ENCODE data around the gene NSD1. TPM values are rescaled to one million over a fixed set of nuclear protein-coding genes. Genes with fewer than 3 reads are reported as not detected.
A peak's percentile ranks its signal among the peaks of the same experiment; 100 is the strongest.
"Not testable (repeated sequence)": the region's sequence is repeated elsewhere in the genome, so short reads cannot be mapped to it uniquely, and the experiment has no call there.

NSD1 gene
- total RNA-seq, 1 experiment from 2014 or later: 36.8 TPM

GRCh38 chr5:177130211-177131018 lies 3.2 kb upstream of the NSD1 start:
- DNase-seq (ENCODE audit: low read depth): peak; percentile 18

- DNase-seq (ENCODE audit: low read depth): no peak
These were observed 2.6 kb upstream of the NSD1 start for GRCh38 chr5:177131019-177131320.

GRCh38 chr5:177131352-177132135 lies 2.0 kb upstream of the NSD1 start:
- peak; percentile 23 for DNase-seq (ENCODE audit: low read depth)

DNA sequence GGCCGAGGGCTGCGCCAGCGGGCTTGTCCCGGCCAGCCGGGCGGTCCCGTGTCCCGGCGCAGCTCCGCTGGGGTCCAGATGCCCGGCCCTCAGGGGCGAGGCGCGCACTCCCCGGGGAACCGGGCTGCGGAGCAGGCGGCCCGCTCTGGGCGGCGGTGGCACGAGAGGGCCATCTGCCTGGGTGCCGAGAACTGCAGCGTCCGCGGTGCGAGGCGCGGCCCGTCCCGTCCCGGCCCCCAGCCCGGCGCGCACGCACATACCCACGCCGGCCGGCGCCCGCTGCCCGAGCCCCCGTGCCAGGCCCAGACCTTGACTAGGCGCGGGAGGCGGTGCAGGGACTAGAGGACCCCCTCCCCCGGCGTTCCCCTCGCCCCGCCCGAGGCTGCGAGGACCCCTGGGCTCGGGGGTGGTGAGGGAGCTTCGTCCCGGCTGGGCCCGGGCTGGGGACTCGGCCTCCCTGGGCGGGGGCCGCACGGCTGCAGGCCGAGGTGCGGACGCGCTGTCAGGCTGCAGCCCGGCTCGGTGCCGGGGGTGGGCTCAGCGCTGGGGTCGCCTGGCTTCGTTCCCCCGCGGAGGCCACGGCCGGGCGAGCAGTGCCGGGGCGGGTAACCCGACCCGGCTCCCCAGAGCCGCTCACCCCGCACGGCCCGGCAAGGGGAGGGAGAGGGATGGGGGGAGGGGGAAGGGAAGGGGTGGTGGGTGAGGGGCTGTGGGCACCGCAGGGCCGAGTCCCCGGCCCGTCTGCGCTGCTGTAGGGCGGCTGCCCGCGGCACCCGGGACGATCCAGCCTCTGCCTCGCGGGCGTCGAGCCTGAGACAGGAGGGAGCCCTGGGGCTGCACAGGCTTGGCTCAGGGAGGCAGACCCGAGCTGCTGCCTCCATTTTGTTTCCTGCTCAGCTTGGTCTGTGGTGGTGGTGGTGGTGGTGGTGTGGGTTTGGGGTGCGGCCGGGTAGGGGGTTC lies 1.2 kb upstream of the NSD1 start:
- DNase-seq (ENCODE audit: low read depth): no peak

GRCh38 chr5:177133853-177134696 lies 502 bp downstream of the NSD1 start:
- peak; percentile 38 for DNase-seq (ENCODE audit: low read depth)

GRCh38 chr5:177134697-177135225 lies 1.2 kb downstream of the NSD1 start:
- no peak for DNase-seq (ENCODE audit: low read depth)

GRCh38 chr5:177140312-177140711 lies 6.7 kb downstream of the NSD1 start:
- no peak for DNase-seq (ENCODE audit: low read depth)

DNA sequence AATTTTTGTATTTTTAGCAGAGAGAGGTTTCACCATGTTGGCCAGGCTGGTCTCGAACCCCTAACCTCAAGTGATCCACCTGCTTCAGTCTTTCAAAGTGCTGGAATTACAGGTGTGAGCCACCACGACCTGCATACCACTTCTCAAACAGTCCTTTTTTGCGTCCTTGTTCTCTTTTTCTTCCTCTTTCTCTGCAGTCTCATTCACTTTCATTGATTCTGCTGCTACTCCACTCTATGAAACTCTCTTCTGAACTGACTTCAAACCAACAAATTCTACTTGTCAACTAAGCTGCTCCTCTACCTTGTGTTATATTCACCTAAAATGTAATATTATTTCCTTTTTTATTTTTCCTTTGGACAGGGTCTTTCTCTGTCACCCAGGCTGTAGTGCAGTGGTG lies 7.9 kb downstream of the NSD1 start:
- no peak for DNase-seq (ENCODE audit: low read depth)

DNA sequence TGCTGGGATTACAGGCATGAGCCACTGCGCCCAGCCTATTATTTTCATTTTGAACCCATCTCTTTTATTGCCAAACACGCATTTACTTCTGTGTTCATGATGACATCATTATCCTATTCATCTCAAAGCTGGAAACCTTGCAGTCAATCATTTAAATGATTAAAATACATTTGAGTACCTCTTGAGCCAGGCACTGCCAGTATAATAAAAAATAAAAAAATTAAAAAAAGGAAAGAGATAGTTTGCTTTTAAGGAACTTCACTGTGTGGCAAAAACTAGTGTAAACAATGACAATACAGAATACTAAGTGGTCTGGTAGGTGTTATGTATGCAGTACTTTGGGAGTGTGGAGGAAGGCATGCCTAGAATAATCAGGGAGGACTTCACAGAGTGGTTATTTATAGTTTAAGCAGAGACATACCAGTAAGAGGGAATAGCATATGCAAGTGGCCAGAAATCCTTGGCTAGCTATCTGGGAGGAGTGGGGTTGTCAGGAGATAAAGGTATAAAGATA lies 8.6 kb downstream of the NSD1 start:
- DNase-seq (ENCODE audit: low read depth): no peak

DNA sequence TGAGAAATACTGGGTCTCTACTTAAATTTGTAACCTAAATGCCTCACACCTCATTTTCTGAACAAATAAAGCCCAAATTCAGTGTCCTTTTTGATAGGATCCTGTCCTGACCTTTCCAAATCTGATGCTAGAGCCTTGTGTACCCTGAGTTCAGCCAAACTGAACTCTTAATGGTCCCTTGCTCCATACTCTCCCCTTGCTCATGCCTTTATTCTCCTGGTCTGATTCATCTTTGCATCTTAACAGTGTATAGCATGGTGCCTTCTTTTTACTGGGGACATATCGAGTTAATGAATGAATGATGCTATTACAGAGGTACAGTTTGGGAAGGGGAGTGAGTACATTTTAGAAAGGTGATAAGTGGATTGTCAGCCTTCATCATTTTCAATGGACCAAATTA lies 9.2 kb downstream of the NSD1 start:
- DNase-seq (ENCODE audit: low read depth): no peak

- DNase-seq (ENCODE audit: low read depth): peak; percentile 12
These were observed 13.5 kb downstream of the NSD1 start for GRCh38 chr5:177146891-177147638.

DNA sequence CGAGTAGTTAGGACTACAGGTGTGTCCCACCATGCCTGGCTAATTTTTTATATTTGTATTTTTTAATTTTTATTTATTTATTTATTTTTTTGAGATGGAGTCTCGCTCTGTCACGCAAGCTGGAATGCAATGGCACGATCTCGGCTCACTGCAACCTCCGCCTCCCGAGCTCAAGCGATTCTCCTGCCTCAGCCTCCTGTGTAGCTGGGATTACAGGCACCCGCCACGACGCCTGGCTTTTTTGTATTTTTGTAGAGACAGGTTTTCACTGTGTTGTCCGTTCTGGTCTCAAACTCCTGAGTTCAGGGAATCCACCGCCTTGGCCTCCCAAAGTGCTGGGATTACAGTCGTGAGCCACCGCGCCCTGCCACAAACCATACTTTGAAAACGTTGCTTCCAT lies 16.5 kb downstream of the NSD1 start:
- not testable (repeated sequence) for DNase-seq (ENCODE audit: low read depth)

DNA sequence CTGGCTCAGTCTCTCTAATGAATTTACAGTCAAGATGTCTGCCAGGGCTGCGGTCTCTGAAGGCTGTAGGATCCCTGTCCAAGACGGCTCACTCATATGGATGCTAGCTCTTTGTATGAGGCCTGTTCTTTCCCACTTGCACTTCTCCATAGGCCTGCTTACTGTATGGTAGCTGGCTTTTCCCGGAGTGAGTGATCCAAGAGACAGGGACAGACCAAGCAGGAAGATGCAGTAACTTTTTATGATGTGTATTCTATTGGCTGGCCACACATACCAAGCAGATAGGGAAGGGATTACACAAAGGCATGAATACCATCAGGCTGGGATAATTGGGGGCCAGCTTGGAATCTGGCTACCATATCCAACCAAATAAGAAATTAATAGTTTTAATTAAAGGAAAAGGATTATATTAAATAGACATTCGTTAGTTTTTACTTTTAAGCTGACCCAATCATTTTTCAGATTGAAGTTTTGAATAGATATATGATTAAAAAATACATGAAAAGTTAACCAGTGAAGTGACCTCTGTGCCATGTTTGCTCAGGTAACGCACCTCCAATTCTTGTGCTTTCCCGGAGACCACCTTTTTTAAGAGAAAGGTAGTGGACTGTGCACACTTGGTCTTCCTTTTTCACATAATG lies 20.6 kb downstream of the NSD1 start:
- no peak for DNase-seq (ENCODE audit: low read depth)

- DNase-seq (ENCODE audit: low read depth): peak; percentile 32
These were observed 28.8 kb downstream of the NSD1 start for GRCh38 chr5:177162379-177162778.

GRCh38 chr5:177163500-177163899 lies 29.9 kb downstream of the NSD1 start:
- no peak for DNase-seq (ENCODE audit: low read depth)

DNA sequence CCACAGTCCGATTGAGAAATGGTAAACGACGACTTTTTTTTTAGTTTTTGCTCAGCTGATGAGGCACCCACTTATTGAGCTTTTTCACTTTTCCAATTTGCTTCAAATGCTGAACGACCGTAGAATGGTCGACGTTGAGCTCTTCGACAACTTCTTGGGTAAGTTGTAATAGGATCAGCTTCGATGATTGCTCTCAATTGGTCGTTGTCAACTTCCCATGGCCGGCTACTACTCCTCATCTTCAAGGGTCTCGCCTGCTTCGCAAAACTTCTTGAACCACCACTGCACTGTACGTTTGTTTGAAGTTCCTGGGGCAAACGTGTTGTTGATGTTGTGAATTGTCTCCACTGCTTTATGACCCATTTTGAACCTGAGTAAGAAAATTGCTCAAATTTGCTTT lies 35.7 kb downstream of the NSD1 start:
- DNase-seq (ENCODE audit: low read depth): no peak

- no peak for DNase-seq (ENCODE audit: low read depth)
These were observed 38.4 kb downstream of the NSD1 start for GRCh38 chr5:177171961-177172360.

DNA sequence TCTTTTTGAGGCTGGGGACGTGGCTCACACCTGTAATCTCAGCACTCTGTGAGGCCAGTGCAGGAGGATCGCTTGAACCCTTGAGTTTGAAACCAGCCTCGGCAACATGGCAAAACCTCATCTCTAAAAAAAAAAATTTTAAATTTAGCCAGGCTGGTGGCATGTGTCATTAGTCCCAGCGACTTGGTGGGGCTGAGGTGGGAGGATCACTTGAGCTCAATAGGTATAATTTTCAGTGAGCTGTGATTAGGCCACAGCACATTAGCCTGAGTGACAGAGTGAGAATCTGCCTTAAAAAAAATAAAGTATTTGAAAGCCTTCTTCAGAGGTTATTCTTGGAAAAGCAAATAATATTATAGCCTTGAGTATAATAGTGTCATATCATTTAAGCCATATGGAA lies 41.8 kb downstream of the NSD1 start:
- DNase-seq (ENCODE audit: low read depth): no peak

DNA sequence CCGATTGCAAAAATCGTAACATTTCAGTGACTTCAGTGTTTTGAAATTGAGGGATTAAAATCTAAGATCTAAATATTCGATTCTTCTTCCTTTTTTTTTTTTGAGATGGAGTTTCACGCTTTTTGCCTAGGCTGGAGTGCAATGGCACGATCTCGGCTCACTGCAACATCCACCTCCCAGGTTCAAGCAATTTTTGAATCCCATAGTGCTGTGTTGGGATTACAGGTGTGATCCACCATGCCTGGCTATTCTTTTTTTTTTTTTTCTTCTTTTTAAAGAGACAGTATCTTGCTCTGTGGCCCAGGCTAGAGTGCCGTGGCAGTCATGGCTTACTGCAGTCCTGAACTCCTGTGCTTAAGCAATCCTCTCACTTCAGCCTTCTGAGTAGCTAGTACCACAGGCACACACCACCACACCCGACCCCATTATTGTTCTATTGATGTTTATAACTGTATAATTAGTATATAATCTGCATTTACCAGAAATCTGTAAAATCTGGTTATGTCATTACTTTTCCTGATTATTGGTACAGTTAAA lies 42.7 kb downstream of the NSD1 start:
- no peak for DNase-seq (ENCODE audit: low read depth)
